ENCODE results near the gene PRKAR1B.

GRCh38 chr7:681551-682307, 45.4 kb downstream of the PRKAR1B start:
- TF ChIP-seq EZH2phosphoT487 (IDR thresholded peaks at IDR 0.05; ENCODE audit: borderline replicate concordance, low read depth, low read length) (no peak), CTCF (conservative IDR thresholded peaks at IDR 0.05; ENCODE audit: low read length) (no peak)
